ENCODE results near the gene RALGPS1.

RALGPS1 gene

GRCh38 chr9:127022913-127023660 is 108.5 kb downstream of the RALGPS1 start:
- no peak for DNase-seq (ENCODE audit: low read depth)

DNA sequence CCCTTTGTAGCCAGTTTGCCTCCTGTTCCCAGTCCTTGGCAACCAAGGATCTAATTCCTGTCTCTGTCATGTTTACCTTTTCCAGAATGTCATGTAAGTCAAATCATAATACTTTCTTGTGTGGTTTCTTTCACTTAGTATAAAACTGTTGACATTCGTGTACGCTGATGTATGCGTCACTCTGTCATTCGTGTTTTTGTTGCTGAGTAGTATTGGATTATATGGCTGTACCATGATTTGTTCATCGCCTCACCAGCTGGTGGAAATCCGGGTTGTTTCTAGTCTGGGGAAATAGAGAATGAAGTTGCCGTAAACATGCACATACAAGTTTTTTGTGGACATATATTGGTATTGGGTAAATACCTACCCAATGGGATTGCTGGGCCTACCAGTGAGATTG is 110.5 kb downstream of the RALGPS1 start:
- no peak for DNase-seq (ENCODE audit: low read depth)

- no peak for DNase-seq (ENCODE audit: low read depth)
These were observed 113.1 kb downstream of the RALGPS1 start for GRCh38 chr9:127027694-127028093.

GRCh38 chr9:127029548-127029947 is 115.0 kb downstream of the RALGPS1 start:
- DNase-seq (ENCODE audit: low read depth), result no peak

- DNase-seq (ENCODE audit: low read depth), result no peak
These were observed 116.5 kb downstream of the RALGPS1 start for GRCh38 chr9:127030814-127031740.

- DNase-seq (ENCODE audit: low read depth), result no peak
These were observed 117.7 kb downstream of the RALGPS1 start for GRCh38 chr9:127032256-127032655.

DNA sequence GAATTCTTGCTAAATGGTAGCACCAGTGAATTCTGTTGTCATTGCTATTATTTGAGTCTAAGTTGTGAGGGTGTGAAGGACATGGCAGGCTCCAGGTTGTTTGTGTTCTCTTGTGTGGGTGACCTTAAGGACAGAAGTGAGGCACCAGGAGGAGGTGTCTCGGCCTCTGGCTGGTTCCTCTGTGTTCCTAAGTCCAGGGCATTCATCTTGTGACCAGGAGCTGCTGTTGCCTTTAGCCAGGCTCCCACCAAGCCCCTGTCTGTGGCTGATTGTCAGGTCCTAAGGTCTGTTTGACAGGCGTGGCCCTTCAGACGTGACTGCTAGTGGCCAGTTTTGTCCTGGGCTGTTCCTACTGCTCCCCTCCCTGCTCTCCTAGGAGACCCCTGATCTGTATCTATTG is 118.5 kb downstream of the RALGPS1 start:
- no peak for DNase-seq (ENCODE audit: low read depth)

- no peak for DNase-seq (ENCODE audit: low read depth)
These were observed 119.2 kb downstream of the RALGPS1 start for GRCh38 chr9:127033789-127034188.

DNA sequence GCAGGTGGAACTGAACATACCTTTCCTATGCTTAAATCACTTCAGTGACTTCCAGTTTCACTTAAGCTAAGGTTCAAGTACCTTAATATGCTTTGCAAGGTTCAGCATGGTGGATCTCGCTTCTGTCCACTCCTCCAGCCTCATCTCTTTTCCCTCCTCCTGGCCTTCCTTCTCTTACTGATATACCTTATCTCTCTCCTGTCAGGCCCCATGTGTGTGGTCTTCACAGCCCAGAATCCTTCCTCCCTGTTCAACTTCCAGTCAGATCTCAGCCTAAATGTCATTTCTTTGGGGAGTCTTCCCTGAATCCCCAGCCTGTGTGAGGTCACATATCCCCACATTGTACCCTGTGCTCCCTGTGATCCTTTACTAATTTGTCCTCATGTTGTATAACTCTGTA is 120.1 kb downstream of the RALGPS1 start:
- DNase-seq (ENCODE audit: low read depth), result no peak

GRCh38 chr9:127035423-127035822 is 120.8 kb downstream of the RALGPS1 start:
- no peak for DNase-seq (ENCODE audit: low read depth)

- DNase-seq (ENCODE audit: low read depth), result no peak
These were observed 121.4 kb downstream of the RALGPS1 start for GRCh38 chr9:127035948-127036347.

- DNase-seq (ENCODE audit: low read depth), result no peak
These were observed 121.9 kb downstream of the RALGPS1 start for GRCh38 chr9:127036437-127036836.

DNA sequence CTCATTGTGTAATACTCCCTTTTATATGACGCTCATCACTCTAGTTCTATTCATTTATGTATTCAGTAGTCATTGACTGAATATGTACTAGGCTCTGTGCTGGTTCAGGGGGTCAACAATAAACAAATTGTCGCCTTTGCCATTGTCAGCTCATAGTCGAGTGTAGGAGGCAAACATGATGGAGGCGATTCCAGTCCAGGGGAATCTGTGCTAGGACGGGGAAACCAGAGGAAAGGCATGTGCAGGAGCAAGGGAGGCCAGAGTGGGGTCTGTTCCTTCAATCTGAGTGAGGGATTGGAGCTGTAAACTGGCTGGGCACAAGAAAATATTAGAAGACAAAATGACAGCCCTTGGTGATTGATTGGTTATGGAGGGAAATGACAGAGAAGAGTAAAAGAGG is 123.9 kb downstream of the RALGPS1 start:
- DNase-seq (ENCODE audit: low read depth), result no peak

- DNase-seq (ENCODE audit: low read depth), result no peak
These were observed 124.9 kb downstream of the RALGPS1 start for GRCh38 chr9:127039492-127039891.

DNA sequence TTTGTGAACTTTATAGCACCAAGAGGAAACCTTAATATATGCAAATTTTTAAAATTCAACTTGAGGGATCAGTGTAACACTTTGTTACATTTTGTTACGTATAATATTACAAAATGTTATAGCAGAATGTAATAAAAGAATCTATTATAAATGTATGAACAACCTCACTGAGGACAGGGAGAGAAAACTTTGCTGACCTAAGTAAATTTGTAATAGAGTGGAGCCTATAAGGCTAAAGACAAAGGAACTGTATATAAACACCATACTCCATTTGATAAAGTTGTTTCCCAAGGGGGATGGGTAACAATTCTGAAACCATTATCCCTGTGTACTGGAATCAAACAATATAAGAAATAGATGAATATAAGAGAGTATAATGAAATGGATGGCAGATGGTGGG is 130.6 kb downstream of the RALGPS1 start:
- no peak for DNase-seq (ENCODE audit: low read depth)

DNA sequence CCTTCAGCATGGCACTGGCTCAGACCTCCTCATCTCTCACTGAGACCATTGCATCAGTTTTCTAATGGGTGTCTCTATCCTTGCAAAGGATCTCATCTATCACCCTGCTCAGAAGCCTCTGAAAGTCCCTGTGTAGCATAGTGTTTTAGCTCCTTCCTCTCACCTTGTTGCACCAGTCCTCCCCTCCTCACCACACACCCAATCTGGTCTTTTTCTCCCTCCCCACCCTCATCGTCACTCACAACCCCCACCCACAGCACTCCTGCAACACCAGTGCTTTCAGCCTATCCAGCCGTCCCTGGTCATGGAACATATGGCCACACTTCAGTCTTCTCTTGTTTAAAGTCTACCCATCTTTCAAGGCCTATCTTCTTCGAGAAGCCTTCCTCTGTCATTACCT is 133.4 kb downstream of the RALGPS1 start:
- DNase-seq (ENCODE audit: low read depth), result no peak

DNA sequence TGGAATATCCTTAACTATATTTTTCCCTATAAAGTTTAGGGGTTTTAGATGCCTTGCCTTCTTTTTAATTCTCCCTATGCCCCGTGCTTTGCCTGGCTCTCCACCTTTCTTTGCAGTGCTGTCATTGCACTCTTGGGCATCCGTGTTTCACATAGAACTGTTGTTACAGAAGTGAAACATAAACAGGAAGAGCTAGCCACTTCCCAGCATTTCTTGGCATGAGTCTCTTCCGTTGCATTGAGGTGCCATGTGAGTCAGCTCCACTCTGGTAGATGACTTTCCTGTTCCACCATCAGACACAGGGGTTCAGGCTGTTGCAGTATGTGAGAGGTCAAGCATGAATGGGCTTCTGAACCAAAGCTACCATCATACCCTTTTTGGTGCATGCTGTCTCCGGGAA is 134.5 kb downstream of the RALGPS1 start:
- DNase-seq (ENCODE audit: low read depth), result no peak

GRCh38 chr9:127049581-127049980 is 135.0 kb downstream of the RALGPS1 start:
- no peak for DNase-seq (ENCODE audit: low read depth)

GRCh38 chr9:127050152-127050551 is 135.6 kb downstream of the RALGPS1 start:
- no peak for DNase-seq (ENCODE audit: low read depth)

GRCh38 chr9:127050591-127051001 is 136.0 kb downstream of the RALGPS1 start:
- no peak for DNase-seq (ENCODE audit: low read depth)

- DNase-seq (ENCODE audit: low read depth), result no peak
These were observed 137.5 kb downstream of the RALGPS1 start for GRCh38 chr9:127051881-127052595.

DNA sequence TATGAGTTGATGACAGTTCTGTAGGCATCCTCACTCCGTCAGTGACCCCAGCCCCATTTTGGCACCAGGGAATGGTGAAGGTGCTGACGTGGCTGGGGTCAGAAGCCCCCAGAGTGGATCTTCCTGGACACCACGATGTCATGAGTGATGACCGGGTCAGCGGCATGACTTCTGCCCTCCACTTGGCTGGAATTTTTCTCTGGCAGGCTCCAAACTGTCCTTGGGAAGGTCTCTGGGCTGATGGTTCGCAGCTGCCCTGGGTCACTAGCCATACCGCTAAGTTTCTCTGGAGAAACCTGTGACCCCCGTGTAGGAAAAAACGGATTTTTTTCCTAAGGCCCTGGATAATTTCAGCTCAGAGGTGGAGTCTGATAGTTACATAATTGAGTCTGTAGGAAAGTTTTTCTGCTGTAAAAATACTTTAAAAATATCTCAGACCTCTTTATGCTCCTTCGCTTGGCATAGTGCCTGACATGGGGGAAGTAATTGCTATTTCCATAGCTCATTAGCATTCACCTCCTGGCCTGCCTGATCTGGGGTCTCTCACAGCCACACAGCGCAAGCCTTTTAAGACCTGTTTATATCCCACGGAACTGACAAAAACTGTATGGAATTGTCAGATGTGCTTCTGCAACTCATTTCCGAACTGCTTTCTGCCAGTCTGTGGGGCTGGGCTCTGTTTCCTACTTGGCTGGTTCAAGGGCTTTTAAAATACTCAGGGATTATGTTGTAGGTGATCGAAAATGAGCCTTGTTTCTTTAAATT is 138.7 kb downstream of the RALGPS1 start:
- no peak for DNase-seq (ENCODE audit: low read depth)

Data from stimulated activated CD8-positive, alpha-beta memory T cell treated with anti-CD3 and anti-CD28 coated beads, Interleukin-15, amount 100 ng/mL, for 1 hour (primary cell).